IPS DF 6.9 (cell line): ENCODE data around the gene SAG.

Source experiments
- DNase-seq: peaks from one replicate; pipeline ENCODE4 v3.0.0-alpha.2; 2013; ENCODE audit warnings: low read depth, low spot score
- H3K27ac ChIP-seq: one replicate; pipeline ENCODE4 v1.5.1; 2013; ENCODE audit warnings: low read length, control low read depth
- H3K27me3 ChIP-seq: 2 replicates; pipeline ENCODE4 v1.6.1; 2013; ENCODE audit warnings: mild to moderate bottlenecking, low read length; ENCODE audit not compliant: control insufficient read depth, insufficient read depth
- H3K36me3 ChIP-seq: 2 replicates; pipeline ENCODE4 v1.6.1; 2013; ENCODE audit warnings: low read length; ENCODE audit not compliant: control insufficient read depth, insufficient read depth
- H3K4me1 ChIP-seq: 2 replicates; pipeline ENCODE4 v1.6.1; 2013; ENCODE audit warnings: low read length; ENCODE audit not compliant: control insufficient read depth, insufficient read depth
- H3K4me3 ChIP-seq: 2 replicates; pipeline ENCODE4 v1.5.1; 2013; ENCODE audit warnings: mild to moderate bottlenecking, low read length
- H3K9me3 ChIP-seq: 2 replicates; pipeline ENCODE4 v1.6.1; 2013; ENCODE audit warnings: low read length, inconsistent platforms; ENCODE audit not compliant: control insufficient read depth, insufficient read depth
- WGBS: extraction: QIAGEN DNeasy Blood & Tissue Kit; methylation state at CpG from one replicate; pipeline ENCODE4 v1.1.7; 2013; ENCODE audit warnings: mixed read lengths, missing lambda C conversion rate; ENCODE audit not compliant: insufficient read length, insufficient coverage; 5-methylcytosine and 5-hydroxymethylcytosine counted together

SAG gene

GRCh38 chr2:233307565-233307964 lies at the start of gene SAG:
Gene SAG (plus strand): TSS chr2:233307816. CDS start chr2:233309190, 1,374 bp downstream.
- no peaks in the 10 kb centered on the region for H3K4me1 ChIP-seq
- H3K27me3 ChIP-seq: no peaks in the 10 kb centered on the region
- no peak for DNase-seq
- H3K27ac ChIP-seq: no peak within 1 kb of the TSS
- no peaks in the 10 kb centered on the region for H3K36me3 ChIP-seq
- no peak within 1 kb of the TSS for H3K4me3 ChIP-seq
- WGBS: no CpG with 5 or more reads among the region's 7 CpGs
- no peaks in the 10 kb centered on the region for H3K9me3 ChIP-seq

GRCh38 chr2:233258211-233258610 lies 49.4 kb upstream of the SAG start:
- Histone ChIP-seq H3K27ac (no peak overlapping the region), H3K9me3 (no peaks in the 10 kb centered on the region), H3K4me1 (no peaks in the 10 kb centered on the region), H3K36me3 (peaks cover 13% of the 10 kb centered on the region), H3K27me3 (no peaks in the 10 kb centered on the region; the same call in 1 of the 2 replicates), H3K4me3 (no peak overlapping the region)
- DNase-seq: no peak
- WGBS: no CpG with 5 or more reads among the region's 2 CpGs

- Histone ChIP-seq H3K4me1 (no peaks in the 10 kb centered on the region), H3K27ac (no peak overlapping the region), H3K9me3 (no peaks in the 10 kb centered on the region), H3K27me3 (no peaks in the 10 kb centered on the region; the same call in 1 of the 2 replicates), H3K36me3 (peaks cover 26% of the 10 kb centered on the region), H3K4me3 (no peak overlapping the region)
- no CpG with 5 or more reads among the region's 1 CpG for WGBS
- no peak for DNase-seq
Measured at GRCh38 chr2:233259730-233260129, 47.9 kb upstream of the SAG start.

- Histone ChIP-seq H3K4me1 (no peaks in the 10 kb centered on the region), H3K9me3 (no peaks in the 10 kb centered on the region), H3K27ac (no peak overlapping the region), H3K4me3 (no peak overlapping the region), H3K36me3 (peaks cover 29% of the 10 kb centered on the region), H3K27me3 (no peaks in the 10 kb centered on the region; the same call in 1 of the 2 replicates)
- WGBS: no CpG with 5 or more reads among the region's 5 CpGs
- no peak for DNase-seq
Measured at GRCh38 chr2:233260661-233261060, 47.0 kb upstream of the SAG start.

GRCh38 chr2:233261819-233262555 lies 45.6 kb upstream of the SAG start:
- Histone ChIP-seq H3K27ac (no peak overlapping the region), H3K4me1 (no peaks in the 10 kb centered on the region), H3K4me3 (no peak overlapping the region), H3K36me3 (peaks cover 36% of the 10 kb centered on the region), H3K9me3 (no peaks in the 10 kb centered on the region), H3K27me3 (no peaks in the 10 kb centered on the region; the same call in 1 of the 2 replicates)
- DNase-seq: no peak
- no CpG with 5 or more reads among the region's 9 CpGs for WGBS

- Histone ChIP-seq H3K9me3 (no peaks in the 10 kb centered on the region), H3K27me3 (no peaks in the 10 kb centered on the region; the same call in 1 of the 2 replicates), H3K27ac (no peak overlapping the region), H3K36me3 (peaks cover 37% of the 10 kb centered on the region), H3K4me1 (no peaks in the 10 kb centered on the region), H3K4me3 (no peak overlapping the region)
- WGBS: no CpG with 5 or more reads among the region's 5 CpGs
- DNase-seq: no peak
Measured at GRCh38 chr2:233262562-233262961, 45.1 kb upstream of the SAG start.

GRCh38 chr2:233263045-233263570 lies 44.5 kb upstream of the SAG start:
- no peaks in the 10 kb centered on the region for H3K9me3 ChIP-seq
- H3K36me3 ChIP-seq: peaks cover 41% of the 10 kb centered on the region
- H3K27ac ChIP-seq: no peak overlapping the region
- H3K4me3 ChIP-seq: no peak overlapping the region
- H3K27me3 ChIP-seq: no peaks in the 10 kb centered on the region; the same call in 1 of the 2 replicates
- DNase-seq: no peak
- H3K4me1 ChIP-seq: no peaks in the 10 kb centered on the region
- WGBS: no CpG with 5 or more reads among the region's 6 CpGs

GRCh38 chr2:233264667-233265066 lies 42.9 kb upstream of the SAG start:
- H3K4me3 ChIP-seq: no peak overlapping the region
- H3K27ac ChIP-seq: no peak overlapping the region
- no peaks in the 10 kb centered on the region for H3K9me3 ChIP-seq
- no peak for DNase-seq
- no peaks in the 10 kb centered on the region for H3K4me1 ChIP-seq
- no peaks in the 10 kb centered on the region for H3K27me3 ChIP-seq
- H3K36me3 ChIP-seq: peaks cover 41% of the 10 kb centered on the region
- no CpG with 5 or more reads among the region's 8 CpGs for WGBS

GRCh38 chr2:233265899-233266431 lies 41.7 kb upstream of the SAG start:
- Histone ChIP-seq H3K27me3 (no peaks in the 10 kb centered on the region), H3K27ac (no peak overlapping the region), H3K9me3 (no peaks in the 10 kb centered on the region), H3K4me1 (no peaks in the 10 kb centered on the region), H3K36me3 (peaks cover 41% of the 10 kb centered on the region), H3K4me3 (no peak overlapping the region)
- WGBS: no CpG with 5 or more reads among the region's 10 CpGs
- DNase-seq: no peak

- DNase-seq: no peak
- WGBS: 100% methylated on average over 1 of the region's 4 CpGs
- Histone ChIP-seq H3K4me3 (no peak overlapping the region), H3K27ac (no peak overlapping the region), H3K27me3 (no peaks in the 10 kb centered on the region), H3K4me1 (no peaks in the 10 kb centered on the region), H3K9me3 (no peaks in the 10 kb centered on the region), H3K36me3 (peaks cover 42% of the 10 kb centered on the region)
Measured at GRCh38 chr2:233266481-233266880, 41.1 kb upstream of the SAG start.
